K562 (cell line): ENCODE results near the gene SLC5A10. TPM values are rescaled to one million over a fixed set of nuclear protein-coding genes. Genes with fewer than 3 reads are reported as not detected.
A peak's percentile ranks its signal among the peaks of the same experiment; 100 is the strongest.

Source experiments
- ATAC-seq: fragments of 200-7000 bp; cut with Tn5 transposase; 3 replicates; pipeline ENCODE4 v1.9.1; 2020; ENCODE audit warnings: moderate library complexity
- BruUV-seq: library from RNA; stranded (reverse); fragments of 400-500 nt; replicated peaks from 2 replicates; lab custom pipeline; 2021; lab: Mats Ljungman, UMichigan
- CTCF ChIA-PET: fragments of 300-600 bp; formaldehyde crosslinking; extraction: SDS; loops from one replicate; lab custom pipeline; 2021; ENCODE audit warnings: low intra/inter-chr PET ratio; lab: Yijun Ruan, JAX
- POLR2A ChIA-PET: fragments of 300-600, 350-650 bp; sonication (Branson Sonifier 250); formaldehyde crosslinking; extraction: SDS; loops from one replicate; lab custom pipeline; 2021; ENCODE audit warnings: antibody characterized with exemption, inconsistent platforms; lab: Yijun Ruan, JAX
- DNase-seq, 4 experiments: peaks; one replicate each; pipeline versions ENCODE4 v3.0.0 to v3.0.0-alpha.2; 2011 to 2018; ENCODE audit warnings: low spot score in 3 of 4, mixed read lengths in 3 of 4; ENCODE audit errors: extremely low read depth in 1 of 4
- FAIRE-seq: peaks from 2 replicates; lab custom pipeline; 2011; peaks lifted over from hg19 to GRCh38; lab: Jason Lieb, UNC
- H2AFZ ChIP-seq: 2 replicates; pipeline ENCODE4 v1.6.0; 2011; ENCODE audit warnings: low read depth, low read length, control low read depth, inconsistent platforms
- H3K27ac ChIP-seq: fragments of 200-600 bp; 3 replicates; pipeline ENCODE4 v1.8.0; 2011; ENCODE audit warnings: low read depth, mild to moderate bottlenecking, control low read depth, inconsistent platforms, low read length, moderate library complexity, mixed read lengths; ENCODE audit errors: extremely low read depth
- H3K27me3 ChIP-seq, 2 experiments: fragments of 300-600 bp in 1 of 2; 2 replicates in 1 of 2; 3 replicates in 1 of 2; pipeline versions ENCODE4 v1.6.0 to v1.8.0; 2011; ENCODE audit warnings: inconsistent platforms in 2 of 2, low read length in 2 of 2, mild to moderate bottlenecking in 1 of 2, mixed read lengths in 1 of 2, moderate library complexity in 1 of 2; ENCODE audit not compliant: control insufficient read depth in 2 of 2, insufficient read depth in 2 of 2
- H3K36me3 ChIP-seq: fragments of 300-600 bp; 3 replicates; pipeline ENCODE4 v1.8.0; 2011; ENCODE audit warnings: mild to moderate bottlenecking, low read length, inconsistent platforms; ENCODE audit not compliant: control insufficient read depth, insufficient read depth
- H3K4me1 ChIP-seq, 2 experiments: fragments of 200-600 bp in 1 of 2; replicated peaks in 1 of 2; 2 replicates in 1 of 2; 3 replicates in 1 of 2; pipeline versions ENCODE4 v1.5.1 to v1.8.0; 2011; ENCODE audit warnings: inconsistent platforms in 2 of 2, low read length in 2 of 2, mild to moderate bottlenecking in 1 of 2, mixed read lengths in 1 of 2, moderate library complexity in 1 of 2; ENCODE audit not compliant: control insufficient read depth in 2 of 2, insufficient read depth in 2 of 2
- H3K4me2 ChIP-seq: 2 replicates; pipeline ENCODE4 v1.6.1; 2011; ENCODE audit warnings: low read length, control low read depth, inconsistent platforms, mixed read lengths; ENCODE audit not compliant: insufficient read depth
- H3K4me3 ChIP-seq: fragments of 200-600 bp; sonication (generic), shearing (Covaris generic); 2 replicates; pipeline ENCODE4 v1.5.1; 2016; ENCODE audit warnings: control low read depth, inconsistent platforms
- H3K79me2 ChIP-seq: fragments of 200-600 bp; 3 replicates; pipeline ENCODE4 v1.8.0; 2011; ENCODE audit warnings: low read length, inconsistent platforms; ENCODE audit not compliant: control insufficient read depth, insufficient read depth
- H3K9ac ChIP-seq, 2 experiments: 2 replicates each; pipeline versions ENCODE4 v1.6.0 to v1.6.1; 2011; ENCODE audit warnings: low read depth in 2 of 2, low read length in 2 of 2, control low read depth in 1 of 2, inconsistent platforms in 1 of 2, mild to moderate bottlenecking in 1 of 2, mixed read lengths in 1 of 2; ENCODE audit not compliant: insufficient read depth in 1 of 2
- H3K9me1 ChIP-seq: one replicate; pipeline ENCODE4 v1.6.0; 2011; ENCODE audit warnings: inconsistent platforms, mild to moderate bottlenecking, low read length, moderate library complexity; ENCODE audit not compliant: control insufficient read depth, insufficient read depth
- H3K9me3 ChIP-seq: replicated peaks from 2 replicates; pipeline ENCODE4 v1.5.1; 2011; ENCODE audit warnings: low read depth, low read length, inconsistent platforms; ENCODE audit not compliant: control insufficient read depth, insufficient read depth
- H4K20me1 ChIP-seq: replicated peaks from 2 replicates; pipeline ENCODE4 v1.6.1; 2011; ENCODE audit warnings: low read length, inconsistent platforms, mixed read lengths; ENCODE audit not compliant: control insufficient read depth, insufficient read depth
- ARID3A ChIP-seq: IDR thresholded peaks from 2 replicates; pipeline ENCODE4 v1.6.1; 2012; ENCODE audit warnings: low read depth, low read length, improper control_type of control experiment, borderline replicate concordance
- CREBBP ChIP-seq: IDR thresholded peaks from one replicate; pipeline ENCODE4 v1.6.1; 2012; ENCODE audit warnings: low read depth, mild to moderate bottlenecking, control low read depth, inconsistent platforms, low read length
- E2F8 ChIP-seq: fragments of 450-650 bp; IDR thresholded peaks from 2 replicates; pipeline ENCODE4 v1.7.1; 2018; ENCODE audit warnings: mild to moderate bottlenecking, low read depth; ENCODE audit not compliant: partially characterized antibody
- GMEB1 ChIP-seq: fragments of 250-450 bp; sonication (Bioruptor Pico); IDR thresholded peaks from 2 replicates; pipeline ENCODE4 v1.4.0; 2020; ENCODE audit warnings: mild to moderate bottlenecking
- HDAC8 ChIP-seq: fragments of 450-650 bp; IDR thresholded peaks from 2 replicates; pipeline ENCODE4 v1.6.1; 2016; ENCODE audit warnings: mild to moderate bottlenecking, missing genetic modification characterization, moderate library complexity, missing compliant biosample characterization
- HNRNPLL ChIP-seq: fragments of 200-400 bp; formaldehyde crosslinking; IDR thresholded peaks from 2 replicates; pipeline ENCODE4 v1.6.1; 2017; ENCODE audit warnings: low read length, low read depth, mild to moderate bottlenecking; ENCODE audit not compliant: poor library complexity, severe bottlenecking
- MYC ChIP-seq, 2 experiments: fragments of 250-450 bp in 1 of 2; sonication (Bioruptor Pico) in 1 of 2; IDR thresholded peaks; 2 replicates each; pipeline versions ENCODE4 v1.5.1 to v1.6.1; 2012 to 2021; ENCODE audit warnings: low read depth in 2 of 2, borderline replicate concordance in 1 of 2, improper control_type of control experiment in 1 of 2, low read length in 1 of 2, mild to moderate bottlenecking in 1 of 2, moderate library complexity in 1 of 2
- NBN ChIP-seq: fragments of 450-650 bp; IDR thresholded peaks from 2 replicates; pipeline ENCODE4 v1.6.1; 2016; ENCODE audit warnings: low read depth, mild to moderate bottlenecking
- RBM39 ChIP-seq: fragments of 200-400 bp; formaldehyde crosslinking; optimal IDR thresholded peaks from 2 replicates; pipeline ENCODE3; 2018; ENCODE audit warnings: low read depth, low read length
- SAFB ChIP-seq: fragments of 200-400 bp; formaldehyde crosslinking; IDR thresholded peaks from 2 replicates; pipeline ENCODE4 v1.6.1; 2017; ENCODE audit warnings: low read depth, low read length, borderline replicate concordance
- SETDB1 ChIP-seq: IDR thresholded peaks from one replicate; pipeline ENCODE4 v1.6.1; 2012; ENCODE audit warnings: low read length, control low read depth, inconsistent platforms
- SP2 ChIP-seq: IDR thresholded peaks from 2 replicates; pipeline ENCODE4 v1.6.1; 2011; ENCODE audit warnings: mild to moderate bottlenecking, low read depth, low read length, moderate library complexity; ENCODE audit not compliant: poor library complexity, severe bottlenecking; ENCODE audit errors: extremely low read depth
- ZKSCAN3 ChIP-seq: fragments of 250-450 bp; sonication (Bioruptor Pico); IDR thresholded peaks from 2 replicates; pipeline ENCODE4 v1.4.0; 2020
- ZNF134 ChIP-seq: fragments of 250-450 bp; sonication (Bioruptor Pico); conservative IDR thresholded peaks from 2 replicates; pipeline ENCODE4 v1.4.0; 2020
- ZNF217 ChIP-seq: sonication (generic); formaldehyde crosslinking; IDR thresholded peaks from 2 replicates; pipeline ENCODE4 v1.8.0; 2022; ENCODE audit warnings: mild to moderate bottlenecking, missing genetic modification reagents
- ZNF436 ChIP-seq: fragments of 250-450, 450-650 bp; sonication (Bioruptor Pico); formaldehyde crosslinking; IDR thresholded peaks from 2 replicates; pipeline ENCODE4 v1.7.0; 2020; ENCODE audit warnings: mild to moderate bottlenecking
- WGBS: fragments of 100-300 bp; shearing (Covaris generic); methylation state at CpG from one replicate; pipeline ENCODE4 v1.1.6; 2016; ENCODE audit warnings: low coverage, mixed read lengths; ENCODE audit not compliant: insufficient coverage; ENCODE audit errors: missing lambda C conversion rate; 5-methylcytosine and 5-hydroxymethylcytosine counted together
- in situ Hi-C: fragments of 300-500 bp; cut with MboI; formaldehyde crosslinking; loops from 4 replicates; pipeline ENCODE4 v1.15.0; 2018; ENCODE audit warnings: inconsistent platforms, mixed read lengths
- intact Hi-C: fragments of 100-400 bp; cut with micrococcal nuclease; formaldehyde crosslinking; loops from 2 replicates; pipeline ENCODE4 v1.14.2; 2022
- polyA plus RNA-seq, 8 experiments: library from polyadenylated mRNA; depleted of rRNA in 4 of 8; stranded (reverse) in 5 of 8; unstranded in 3 of 8; fragments of >200 nt; fragmentation: Nextera tagmentation in 2 of 8; fragmentation: Illumina TruSeq in 1 of 8; extraction: Ambion mirVana in 2 of 8; extraction: Trizol in 1 of 8; gene quantifications; 2 replicates each; pipeline versions ENCODE4 v1.2.1 to v1.2.3, GENCODE V29; 2011 to 2014; ENCODE audit warnings: inconsistent platforms in 1 of 8, missing spikeins in 1 of 8
- total RNA-seq, 7 experiments: library from RNA; depleted of rRNA in 6 of 7; stranded (reverse); fragments of >200 nt in 6 of 7; fragmentation: Illumina TruSeq in 2 of 7; extraction: Trizol in 2 of 7; gene quantifications; 2 replicates each; pipeline versions ENCODE4 v1.2.1 to v1.2.3, GENCODE V29; 2011 to 2021; ENCODE audit warnings: low replicate concordance in 1 of 7

Gene SLC5A10
- total and polyA plus RNA-seq, 9 of the 15 experiments (the other 6 are each of a cell fraction or from before 2014, with no cell fraction given) = 0.03 to 0.09 (median 0.03) TPM; not detected in 5

GRCh38 chr17:18955009-18955408, 3.0 kb downstream of the SLC5A10 start:
- FAIRE-seq (no peak), DNase-seq (no peak), ATAC-seq (no peak)
- H3K9me1 ChIP-seq = no peaks in the 10 kb centered on the region
- H3K79me2 ChIP-seq = no peaks in the 10 kb centered on the region
- POLR2A ChIA-PET = interaction anchor here (1.0 to 1.1 kb wide), 2 partner anchors 12 to 18 kb away, joined by 3 read pairs; no protein-coding TSS in a partner anchor
- in situ Hi-C loops = loop anchor here (10.0 kb wide), 1 partner anchor 190 kb away; no protein-coding TSS in a partner anchor
- H3K36me3 ChIP-seq = no peaks in the 10 kb centered on the region
- no peak overlapping the region for H3K27ac ChIP-seq
- H4K20me1 ChIP-seq = no peaks in the 10 kb centered on the region
- CTCF ChIA-PET = no interaction called here
- 19% methylated on average over 2 of the region's 6 CpGs for WGBS
- BruUV-seq = no TSS peak
- peaks cover 2 to 20% of the 10 kb centered on the region in 2 experiments; a peak in 3 of 5 replicates for H3K4me1 ChIP-seq
- H3K4me3 ChIP-seq = no peak overlapping the region
- H3K27me3 ChIP-seq = peaks cover 0 to 8% of the 10 kb centered on the region in 2 experiments; a peak in 2 of 5 replicates
- no peak overlapping the region for H3K9ac ChIP-seq
- intact Hi-C loops = loop anchor here (10.0 kb wide), 1 partner anchor 140 kb away; no protein-coding TSS in a partner anchor
- H2AFZ ChIP-seq = peak overlapping the region; percentile 38; the same call in 1 of the 2 replicates
- no peak overlapping the region for H3K4me2 ChIP-seq
- H3K9me3 ChIP-seq = no peaks in the 10 kb centered on the region
- TF ChIP-seq SETDB1 = no peak
- TF ChIP-seq GMEB1 (CRISPR knock-in tag) = no peak
- no peak for TF ChIP-seq HNRNPLL
- no peak for TF ChIP-seq SAFB
- TF ChIP-seq HDAC8 = no peak
- TF ChIP-seq E2F8 = no peak
- TF ChIP-seq ZNF217 (CRISPR knock-in tag) = no peak
- TF ChIP-seq ZKSCAN3 (CRISPR knock-in tag) = no peak
- TF ChIP-seq ZNF436 = no peak
- TF ChIP-seq ARID3A = no peak
- TF ChIP-seq NBN = no peak
- no peak for TF ChIP-seq RBM39
- no peak for TF ChIP-seq MYC (IDR thresholded peaks at IDR 0.05; ENCODE audit: low read depth, low read length)
- no peak for TF ChIP-seq MYC (CRISPR knock-in tag; IDR thresholded peaks at IDR 0.05; ENCODE audit: borderline replicate concordance, low read depth)
- no peak for TF ChIP-seq CREBBP
- TF ChIP-seq ZNF134 (CRISPR knock-in tag) = no peak
- no peak for TF ChIP-seq SP2
